ENCODE results near the gene DNAH3. TPM values are rescaled to one million over a fixed set of nuclear protein-coding genes. Genes with fewer than 3 reads are reported as not detected.

DNAH3 gene
- polyA plus RNA-seq, 4 donors, result 0.32 to 0.67 (median 0.52) TPM; not detected in 1

DNA sequence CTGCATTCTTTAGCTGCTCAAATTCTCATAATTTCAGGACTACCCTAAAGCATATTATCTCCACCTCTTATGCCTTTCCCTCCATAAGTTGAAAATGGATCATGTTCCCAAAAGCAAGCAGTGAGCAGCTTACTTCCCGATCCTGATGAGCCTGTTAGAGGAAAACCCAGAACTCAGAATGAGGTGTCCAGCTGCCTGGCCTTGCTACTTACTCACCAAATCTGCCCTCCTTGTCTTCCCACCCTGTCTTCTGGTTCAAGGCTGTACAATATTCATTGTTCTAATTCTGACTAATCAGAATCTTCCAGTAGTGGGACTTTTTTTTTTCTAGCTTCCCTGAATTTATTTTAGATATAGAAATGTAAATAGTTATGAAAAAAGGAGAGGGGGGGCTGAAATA lies 239.3 kb downstream of the DNAH3 start:
- Histone ChIP-seq H3K4me1 (ENCODE audit: control insufficient read depth in 3 of 3, insufficient read depth in 2 of 3, low read depth in 1 of 3, low read length in 2 of 3) (peaks cover 0 to 15% (median 10%) of the 10 kb centered on the region in 3 donors), H3K27ac (ENCODE audit: low read depth in 1 of 3, low read length in 2 of 3) (peak overlapping the region in 2 of 3 donors; percentile 70 to 85), H3K36me3 (ENCODE audit: control insufficient read depth in 3 of 3, insufficient read depth in 2 of 3, low read depth in 1 of 3, low read length in 3 of 3) (peaks cover 0 to 13% (median 0%) of the 10 kb centered on the region in 3 donors), H3K27me3 (ENCODE audit: control insufficient read depth in 3 of 3, insufficient read depth in 3 of 3, low read length in 3 of 3) (no peaks in the 10 kb centered on the region), H3K9me3 (ENCODE audit: control insufficient read depth in 2 of 2, insufficient read depth in 1 of 2, low read depth in 1 of 2, low read length in 1 of 2) (no peaks in the 10 kb centered on the region), H3K4me3 (ENCODE audit: low read depth in 1 of 3, low read length in 3 of 3) (no peak overlapping the region)
- DNase-seq (no peak), FAIRE-seq (no peak)
- 53 to 75% (median 57%) methylated on average over 1 of the region's 1 CpG for WGBS, 3 donors

DNA sequence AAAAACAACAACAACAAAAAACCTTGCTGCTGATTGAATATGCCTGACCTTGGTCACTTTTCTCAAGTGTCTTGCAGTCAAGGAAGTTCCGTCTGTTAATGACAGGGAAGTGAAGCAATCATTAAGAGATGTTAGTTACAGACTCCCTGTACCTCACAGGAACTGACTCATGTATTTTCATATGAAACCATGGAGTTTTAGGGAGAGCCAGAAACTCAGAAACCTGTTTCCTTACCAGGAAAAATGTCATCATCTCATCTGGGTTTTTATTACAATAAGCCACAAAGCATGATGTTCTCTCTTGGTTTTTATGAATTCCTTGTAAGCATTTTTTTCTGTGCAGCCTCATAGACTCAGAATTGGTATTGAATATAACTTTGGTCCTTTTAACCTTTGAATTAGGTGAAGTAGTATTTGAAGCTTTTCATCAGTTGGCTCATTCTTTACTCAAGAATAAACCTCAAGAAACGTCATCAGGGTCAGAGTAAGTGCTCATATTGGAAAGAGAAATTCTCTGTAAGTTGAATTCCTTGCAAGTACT lies 239.8 kb downstream of the DNAH3 start:
- no peak for FAIRE-seq
- peak; percentile 41 to 56 for DNase-seq
- WGBS, 3 donors, result 25 to 40% (median 30%) methylated on average over 2 of the region's 2 CpGs

DNA sequence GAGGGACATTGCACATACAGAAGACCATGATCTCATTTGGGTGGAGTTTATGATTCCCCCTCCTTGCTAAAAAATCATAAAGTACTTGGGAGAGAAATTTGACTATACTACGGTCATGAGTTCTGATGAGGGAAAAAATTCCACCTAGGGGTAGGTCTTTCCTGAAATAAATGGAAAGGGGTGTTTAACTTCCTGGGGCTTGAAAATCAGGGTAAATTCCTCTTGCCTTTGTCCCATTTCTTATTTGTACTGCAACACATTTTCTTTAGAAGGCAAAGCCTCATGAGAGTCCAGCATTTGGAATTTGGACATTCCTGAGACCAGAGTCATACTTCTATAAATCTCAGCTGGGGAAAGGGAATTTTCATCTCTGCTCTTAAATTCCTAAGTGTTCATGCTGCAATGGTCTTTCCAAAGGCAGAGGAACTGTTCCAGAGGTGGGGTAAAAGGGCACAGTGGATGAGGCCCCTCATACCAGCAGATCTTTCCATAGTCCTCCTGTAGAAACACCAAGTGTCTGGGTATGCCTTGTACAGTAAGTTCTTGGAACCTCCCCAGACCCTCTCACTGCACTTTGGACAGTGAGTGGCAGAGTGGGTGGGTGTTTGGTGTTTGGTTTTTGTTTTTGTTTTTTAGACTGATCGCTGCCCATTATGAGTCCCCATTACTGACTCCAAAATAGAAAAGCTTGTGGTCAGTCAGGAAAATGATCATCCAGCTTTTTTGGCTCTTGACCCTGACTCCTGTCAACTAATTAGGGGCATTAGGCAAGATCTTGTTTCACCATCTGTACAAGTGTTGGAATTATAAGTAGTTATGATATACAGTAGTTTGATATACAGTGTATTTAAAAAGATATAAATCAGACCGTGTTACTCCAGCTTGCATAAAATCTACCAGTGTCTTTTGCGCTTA lies 244.0 kb downstream of the DNAH3 start:
- H3K9me3 ChIP-seq (ENCODE audit: control insufficient read depth in 2 of 2, insufficient read depth in 1 of 2, low read depth in 1 of 2, low read length in 1 of 2), result no peaks in the 10 kb centered on the region
- FAIRE-seq (no peak), DNase-seq (no peak)
- H3K27me3 ChIP-seq (ENCODE audit: control insufficient read depth in 3 of 3, insufficient read depth in 3 of 3, low read length in 3 of 3), result no peaks in the 10 kb centered on the region
- H3K36me3 ChIP-seq (ENCODE audit: control insufficient read depth in 3 of 3, insufficient read depth in 2 of 3, low read depth in 1 of 3, low read length in 3 of 3), result peaks cover 0 to 8% (median 0%) of the 10 kb centered on the region in 3 donors
- 71 to 81% (median 81%) methylated on average over 4 of the region's 4 CpGs for WGBS, 3 donors
- peak overlapping the region in 1 of 3 donors; percentile 69 for H3K27ac ChIP-seq (ENCODE audit: low read depth in 1 of 3, low read length in 2 of 3)
- H3K4me3 ChIP-seq (ENCODE audit: low read depth in 1 of 3, low read length in 3 of 3), result no peak overlapping the region
- peaks cover 0 to 56% (median 38%) of the 10 kb centered on the region in 3 donors for H3K4me1 ChIP-seq (ENCODE audit: control insufficient read depth in 3 of 3, insufficient read depth in 2 of 3, low read depth in 1 of 3, low read length in 2 of 3)

More for the DNA sequence above, 239.8 kb downstream of the DNAH3 start:
- Histone ChIP-seq H3K9me3 (ENCODE audit: control insufficient read depth in 2 of 2, insufficient read depth in 1 of 2, low read depth in 1 of 2, low read length in 1 of 2) (no peaks in the 10 kb centered on the region), H3K36me3 (ENCODE audit: control insufficient read depth in 3 of 3, insufficient read depth in 2 of 3, low read depth in 1 of 3, low read length in 3 of 3) (peaks cover 0 to 10% (median 0%) of the 10 kb centered on the region in 3 donors), H3K4me3 (ENCODE audit: low read depth in 1 of 3, low read length in 3 of 3) (no peak overlapping the region), H3K27me3 (ENCODE audit: control insufficient read depth in 3 of 3, insufficient read depth in 3 of 3, low read length in 3 of 3) (no peaks in the 10 kb centered on the region), H3K27ac (ENCODE audit: low read depth in 1 of 3, low read length in 2 of 3) (peak overlapping the region in 2 of 3 donors; percentile 70 to 85), H3K4me1 (ENCODE audit: control insufficient read depth in 3 of 3, insufficient read depth in 2 of 3, low read depth in 1 of 3, low read length in 2 of 3) (peaks cover 0 to 18% (median 15%) of the 10 kb centered on the region in 3 donors)

DNA sequence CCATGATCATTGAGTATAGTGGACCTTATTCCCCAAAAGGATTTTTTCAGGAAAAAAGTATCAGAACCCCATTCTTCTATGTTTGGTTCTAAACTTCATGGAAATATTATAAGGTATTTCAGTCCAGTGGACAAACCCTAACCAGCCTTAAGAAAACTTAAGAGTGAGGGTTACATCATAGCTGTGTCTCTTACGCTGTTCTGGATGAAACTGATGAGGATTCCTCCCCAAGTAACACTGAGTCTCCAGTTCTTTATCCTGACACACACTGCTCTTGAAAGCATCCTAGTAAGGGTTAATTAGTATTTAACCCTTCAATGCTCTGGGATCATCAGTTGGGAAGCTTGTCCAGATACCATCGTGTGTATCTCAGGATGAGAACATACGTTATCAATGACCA lies 245.1 kb downstream of the DNAH3 start:
- Histone ChIP-seq H3K4me1 (ENCODE audit: control insufficient read depth in 3 of 3, insufficient read depth in 2 of 3, low read depth in 1 of 3, low read length in 2 of 3) (peaks cover 0 to 52% (median 32%) of the 10 kb centered on the region in 3 donors), H3K9me3 (ENCODE audit: control insufficient read depth in 2 of 2, insufficient read depth in 1 of 2, low read depth in 1 of 2, low read length in 1 of 2) (no peaks in the 10 kb centered on the region), H3K27ac (ENCODE audit: low read depth in 1 of 3, low read length in 2 of 3) (peak overlapping the region in 2 of 3 donors; percentile 6 to 69), H3K27me3 (ENCODE audit: control insufficient read depth in 3 of 3, insufficient read depth in 3 of 3, low read length in 3 of 3) (no peaks in the 10 kb centered on the region), H3K36me3 (ENCODE audit: control insufficient read depth in 3 of 3, insufficient read depth in 2 of 3, low read depth in 1 of 3, low read length in 3 of 3) (peaks cover 0 to 8% (median 0%) of the 10 kb centered on the region in 3 donors), H3K4me3 (ENCODE audit: low read depth in 1 of 3, low read length in 3 of 3) (no peak overlapping the region)
- WGBS, 3 donors, result 72 to 87% (median 80%) methylated on average over 3 of the region's 3 CpGs
- DNase-seq (no peak), FAIRE-seq (no peak)

DNA sequence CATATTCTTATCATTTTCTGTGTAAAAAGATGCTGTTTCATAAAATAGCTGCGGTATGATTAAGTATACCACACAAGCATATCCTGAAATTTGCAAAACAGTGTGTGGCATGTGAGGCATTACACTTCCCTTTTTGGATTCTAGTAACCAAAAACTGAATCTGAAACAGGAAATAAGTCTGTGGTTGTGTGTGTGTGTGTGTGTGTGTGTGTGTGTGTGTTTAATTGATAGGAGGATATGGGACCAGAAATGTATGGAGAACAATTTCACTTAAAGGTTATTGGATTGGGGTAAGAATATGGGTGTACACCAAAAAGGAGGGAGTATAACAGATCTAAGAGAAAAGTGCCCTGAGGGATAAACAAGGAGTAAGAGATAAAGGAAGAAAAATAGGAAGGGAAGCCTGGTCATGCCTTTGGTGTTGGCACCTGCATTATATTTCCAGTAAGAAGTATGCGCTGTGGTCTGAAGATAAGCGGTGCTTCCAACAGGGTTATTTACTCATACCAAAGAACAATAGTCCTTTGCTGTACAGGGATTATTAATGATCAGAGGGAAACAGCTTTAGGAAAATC lies 246.1 kb downstream of the DNAH3 start:
- Histone ChIP-seq H3K36me3 (ENCODE audit: control insufficient read depth in 3 of 3, insufficient read depth in 2 of 3, low read depth in 1 of 3, low read length in 3 of 3) (peaks cover 0 to 8% (median 0%) of the 10 kb centered on the region in 3 donors), H3K27me3 (ENCODE audit: control insufficient read depth in 3 of 3, insufficient read depth in 3 of 3, low read length in 3 of 3) (no peaks in the 10 kb centered on the region), H3K27ac (ENCODE audit: low read depth in 1 of 3, low read length in 2 of 3) (peak overlapping the region in 2 of 3 donors; percentile 6 to 61), H3K4me1 (ENCODE audit: control insufficient read depth in 3 of 3, insufficient read depth in 2 of 3, low read depth in 1 of 3, low read length in 2 of 3) (peaks cover 0 to 52% (median 32%) of the 10 kb centered on the region in 3 donors), H3K4me3 (ENCODE audit: low read depth in 1 of 3, low read length in 3 of 3) (no peak overlapping the region), H3K9me3 (ENCODE audit: control insufficient read depth in 2 of 2, insufficient read depth in 1 of 2, low read depth in 1 of 2, low read length in 1 of 2) (no peaks in the 10 kb centered on the region)
- peak; percentile 40 to 49 for DNase-seq
- no peak for FAIRE-seq
- WGBS, 3 donors, result 12 to 40% (median 18%) methylated on average over 3 of the region's 3 CpGs

DNA sequence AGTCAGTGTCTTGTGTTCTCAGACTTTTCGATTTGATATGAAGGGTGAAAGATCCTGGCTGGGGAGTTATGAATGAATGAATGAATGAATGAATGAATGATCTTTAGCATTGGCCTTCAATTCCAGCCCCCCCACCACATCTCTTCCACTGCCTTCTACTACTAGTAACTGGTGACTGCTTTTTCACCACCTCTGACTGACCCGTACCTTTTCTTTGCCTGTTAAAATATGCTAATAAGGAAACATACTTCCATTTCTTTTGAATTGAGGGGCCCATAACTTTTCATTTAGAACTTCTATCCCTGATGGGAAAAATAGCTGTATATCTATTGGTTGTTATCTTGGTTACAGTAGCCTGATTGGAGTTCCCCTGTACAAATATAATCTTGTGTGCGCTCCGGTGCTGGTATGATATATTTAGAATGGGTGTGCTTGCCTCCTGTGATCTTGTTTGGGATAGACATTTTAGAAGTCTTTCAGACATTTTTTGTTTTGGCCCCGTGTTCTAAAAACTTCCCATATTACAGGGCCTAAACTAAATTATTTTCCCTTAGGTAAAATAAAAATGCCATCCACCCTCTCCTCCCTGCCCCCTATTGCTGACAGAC lies 246.6 kb downstream of the DNAH3 start:
- H3K4me3 ChIP-seq (ENCODE audit: low read depth in 1 of 3, low read length in 3 of 3), result no peak overlapping the region
- DNase-seq, result no peak
- FAIRE-seq, result no peak
- peaks cover 0 to 52% (median 32%) of the 10 kb centered on the region in 3 donors for H3K4me1 ChIP-seq (ENCODE audit: control insufficient read depth in 3 of 3, insufficient read depth in 2 of 3, low read depth in 1 of 3, low read length in 2 of 3)
- no peaks in the 10 kb centered on the region for H3K9me3 ChIP-seq (ENCODE audit: control insufficient read depth in 2 of 2, insufficient read depth in 1 of 2, low read depth in 1 of 2, low read length in 1 of 2)
- H3K27ac ChIP-seq (ENCODE audit: low read depth in 1 of 3, low read length in 2 of 3), result peak overlapping the region in 2 of 3 donors; percentile 6 to 61
- H3K27me3 ChIP-seq (ENCODE audit: control insufficient read depth in 3 of 3, insufficient read depth in 3 of 3, low read length in 3 of 3), result no peaks in the 10 kb centered on the region
- peaks cover 0 to 8% (median 0%) of the 10 kb centered on the region in 3 donors for H3K36me3 ChIP-seq (ENCODE audit: control insufficient read depth in 3 of 3, insufficient read depth in 2 of 3, low read depth in 1 of 3, low read length in 3 of 3)
- 42 to 54% (median 45%) methylated on average over 5 of the region's 5 CpGs for WGBS, 3 donors

DNA sequence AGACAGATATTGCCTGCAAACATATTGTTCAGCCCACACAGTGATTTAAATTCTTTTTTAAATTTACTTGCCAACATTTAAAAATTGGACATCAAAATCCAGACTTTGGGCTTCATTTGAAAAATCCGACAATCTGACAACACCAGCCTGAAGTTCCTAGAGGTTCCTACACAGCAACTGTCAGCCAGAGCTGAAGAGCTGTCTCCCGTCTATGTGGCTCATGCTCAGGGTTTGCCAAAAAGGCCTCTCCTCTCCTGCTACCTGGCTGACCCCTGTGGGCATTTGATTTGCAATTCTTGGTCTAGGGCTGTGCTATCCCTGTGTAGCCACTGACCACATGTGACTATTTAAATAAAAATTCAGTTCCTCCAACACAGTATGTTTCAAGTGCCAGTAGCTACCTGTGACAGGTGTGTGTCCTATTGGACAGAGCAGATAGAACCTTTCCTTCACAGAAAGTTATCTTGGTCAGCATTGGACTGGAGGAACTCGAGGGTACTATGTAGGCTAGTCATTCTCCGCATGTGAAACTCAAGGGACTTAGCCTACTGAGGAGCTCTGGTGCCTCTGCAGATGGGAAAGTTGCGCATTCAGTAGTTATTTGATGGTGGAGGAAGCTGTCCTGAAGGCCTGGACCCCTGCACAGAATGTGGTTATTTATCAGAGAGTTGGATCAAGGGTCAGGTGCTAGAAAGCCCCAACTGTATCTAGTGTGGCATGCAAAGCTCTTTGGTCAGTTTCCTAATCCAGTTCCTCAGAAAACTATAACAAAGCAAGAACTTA lies 247.3 kb downstream of the DNAH3 start:
- no peaks in the 10 kb centered on the region for H3K9me3 ChIP-seq (ENCODE audit: control insufficient read depth in 2 of 2, insufficient read depth in 1 of 2, low read depth in 1 of 2, low read length in 1 of 2)
- WGBS, 3 donors, result 84 to 85% (median 85%) methylated on average over 5 of the region's 5 CpGs
- DNase-seq, result no peak
- H3K27ac ChIP-seq (ENCODE audit: low read depth in 1 of 3, low read length in 2 of 3), result peak overlapping the region in 1 of 3 donors; percentile 61
- peaks cover 0 to 52% (median 32%) of the 10 kb centered on the region in 3 donors for H3K4me1 ChIP-seq (ENCODE audit: control insufficient read depth in 3 of 3, insufficient read depth in 2 of 3, low read depth in 1 of 3, low read length in 2 of 3)
- no peak for FAIRE-seq
- no peaks in the 10 kb centered on the region for H3K27me3 ChIP-seq (ENCODE audit: control insufficient read depth in 3 of 3, insufficient read depth in 3 of 3, low read length in 3 of 3)
- peaks cover 0 to 8% (median 0%) of the 10 kb centered on the region in 3 donors for H3K36me3 ChIP-seq (ENCODE audit: control insufficient read depth in 3 of 3, insufficient read depth in 2 of 3, low read depth in 1 of 3, low read length in 3 of 3)
- H3K4me3 ChIP-seq (ENCODE audit: low read depth in 1 of 3, low read length in 3 of 3), result no peak overlapping the region

Data from small intestine (tissue), 7 donors.